VCaP (cell line): Measurements from ENCODE around the gene ZNF415.
"Not testable (repeated sequence)": the region's sequence is repeated elsewhere in the genome, so short reads cannot be mapped to it uniquely, and the experiment has no call there.

Source experiments
- H3K27ac ChIP-seq: fragments of 450-650 bp; 2 replicates; pipeline ENCODE4 v1.5.1; 2017
- TF ChIP-seq, protein P1 (sequence below): fragments of 450-650 bp; conservative IDR thresholded peaks from 2 replicates; pipeline ENCODE4 v1.5.1; 2017; ENCODE audit warnings: mild to moderate bottlenecking, moderate library complexity

The ZNF415 gene

GRCh38 chr19:53131085-53131590 is 1.6 kb downstream of the ZNF415 start:
- H3K27ac ChIP-seq = no peak overlapping the region
- TF ChIP-seq, protein P1, sequence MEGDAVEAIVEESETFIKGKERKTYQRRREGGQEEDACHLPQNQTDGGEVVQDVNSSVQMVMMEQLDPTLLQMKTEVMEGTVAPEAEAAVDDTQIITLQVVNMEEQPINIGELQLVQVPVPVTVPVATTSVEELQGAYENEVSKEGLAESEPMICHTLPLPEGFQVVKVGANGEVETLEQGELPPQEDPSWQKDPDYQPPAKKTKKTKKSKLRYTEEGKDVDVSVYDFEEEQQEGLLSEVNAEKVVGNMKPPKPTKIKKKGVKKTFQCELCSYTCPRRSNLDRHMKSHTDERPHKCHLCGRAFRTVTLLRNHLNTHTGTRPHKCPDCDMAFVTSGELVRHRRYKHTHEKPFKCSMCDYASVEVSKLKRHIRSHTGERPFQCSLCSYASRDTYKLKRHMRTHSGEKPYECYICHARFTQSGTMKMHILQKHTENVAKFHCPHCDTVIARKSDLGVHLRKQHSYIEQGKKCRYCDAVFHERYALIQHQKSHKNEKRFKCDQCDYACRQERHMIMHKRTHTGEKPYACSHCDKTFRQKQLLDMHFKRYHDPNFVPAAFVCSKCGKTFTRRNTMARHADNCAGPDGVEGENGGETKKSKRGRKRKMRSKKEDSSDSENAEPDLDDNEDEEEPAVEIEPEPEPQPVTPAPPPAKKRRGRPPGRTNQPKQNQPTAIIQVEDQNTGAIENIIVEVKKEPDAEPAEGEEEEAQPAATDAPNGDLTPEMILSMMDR = no peak

DNA sequence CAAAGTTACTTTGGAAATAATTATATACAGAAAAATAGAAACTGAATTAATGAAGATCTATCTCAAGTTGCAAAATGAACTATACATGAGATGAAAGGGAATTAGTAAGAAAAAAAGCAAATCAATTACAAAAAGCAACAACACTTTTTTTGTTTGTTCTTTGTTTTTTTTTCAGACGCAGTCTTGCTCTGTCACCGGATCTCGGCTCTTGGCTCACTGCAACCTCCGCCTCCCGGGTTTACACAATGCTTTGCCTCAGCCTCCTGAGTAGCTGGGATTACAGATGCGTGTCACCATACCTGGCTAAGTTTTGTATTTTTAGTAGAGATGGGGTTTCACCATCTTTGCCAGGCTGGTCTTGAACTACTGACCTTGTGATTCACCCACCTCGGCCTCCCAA is 2.2 kb downstream of the ZNF415 start:
- TF ChIP-seq, protein P1 = no peak
- no peak overlapping the region for H3K27ac ChIP-seq

GRCh38 chr19:53126733-53127526 is 5.8 kb downstream of the ZNF415 start:
- not testable (repeated sequence) for H3K27ac ChIP-seq

DNA sequence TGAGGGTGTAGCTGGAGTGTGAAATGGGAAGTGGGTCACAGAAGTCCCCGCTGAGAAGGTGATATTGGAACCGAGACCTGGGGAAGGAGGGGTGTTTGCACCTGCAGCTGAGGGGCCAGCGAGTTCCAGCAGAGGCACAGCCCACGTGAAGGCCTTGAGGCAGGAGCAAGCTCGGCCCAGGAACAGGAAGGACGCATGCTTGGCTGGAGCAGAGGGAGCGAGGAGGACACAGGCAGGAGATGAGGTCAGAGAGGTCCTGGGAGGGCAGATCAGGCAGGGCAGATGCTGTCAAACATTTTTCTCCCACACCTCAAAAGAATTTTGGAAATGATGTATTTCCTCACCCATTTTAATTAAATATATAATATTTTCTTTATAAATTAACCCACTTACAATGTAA is 9.3 kb downstream of the ZNF415 start:
- H3K27ac ChIP-seq = no peak overlapping the region
- TF ChIP-seq, protein P1 = no peak

GRCh38 chr19:53112286-53112685 is 20.4 kb downstream of the ZNF415 start:
- H3K27ac ChIP-seq = no peak overlapping the region
- TF ChIP-seq, protein P1 = no peak

DNA sequence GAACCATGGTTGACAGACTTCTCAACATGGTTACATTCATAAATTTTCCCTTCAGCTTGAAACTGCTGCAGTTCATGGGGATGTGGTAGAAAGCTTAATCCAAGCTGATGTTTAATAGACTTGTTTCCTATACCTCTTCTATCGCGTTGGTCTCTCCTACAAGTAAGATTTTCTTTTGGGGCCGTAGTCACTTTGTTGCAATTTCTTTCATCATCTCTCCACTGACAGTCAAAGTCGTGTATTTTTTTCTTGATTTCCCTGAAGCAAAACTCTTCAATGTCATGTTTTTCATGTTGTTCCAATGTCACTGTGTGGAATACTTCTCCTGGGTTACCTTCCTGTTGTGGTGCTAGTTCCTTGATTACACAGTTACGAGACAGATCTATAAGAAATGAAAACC is 23.2 kb downstream of the ZNF415 start:
- TF ChIP-seq, protein P1 = no peak
- no peak overlapping the region for H3K27ac ChIP-seq

DNA sequence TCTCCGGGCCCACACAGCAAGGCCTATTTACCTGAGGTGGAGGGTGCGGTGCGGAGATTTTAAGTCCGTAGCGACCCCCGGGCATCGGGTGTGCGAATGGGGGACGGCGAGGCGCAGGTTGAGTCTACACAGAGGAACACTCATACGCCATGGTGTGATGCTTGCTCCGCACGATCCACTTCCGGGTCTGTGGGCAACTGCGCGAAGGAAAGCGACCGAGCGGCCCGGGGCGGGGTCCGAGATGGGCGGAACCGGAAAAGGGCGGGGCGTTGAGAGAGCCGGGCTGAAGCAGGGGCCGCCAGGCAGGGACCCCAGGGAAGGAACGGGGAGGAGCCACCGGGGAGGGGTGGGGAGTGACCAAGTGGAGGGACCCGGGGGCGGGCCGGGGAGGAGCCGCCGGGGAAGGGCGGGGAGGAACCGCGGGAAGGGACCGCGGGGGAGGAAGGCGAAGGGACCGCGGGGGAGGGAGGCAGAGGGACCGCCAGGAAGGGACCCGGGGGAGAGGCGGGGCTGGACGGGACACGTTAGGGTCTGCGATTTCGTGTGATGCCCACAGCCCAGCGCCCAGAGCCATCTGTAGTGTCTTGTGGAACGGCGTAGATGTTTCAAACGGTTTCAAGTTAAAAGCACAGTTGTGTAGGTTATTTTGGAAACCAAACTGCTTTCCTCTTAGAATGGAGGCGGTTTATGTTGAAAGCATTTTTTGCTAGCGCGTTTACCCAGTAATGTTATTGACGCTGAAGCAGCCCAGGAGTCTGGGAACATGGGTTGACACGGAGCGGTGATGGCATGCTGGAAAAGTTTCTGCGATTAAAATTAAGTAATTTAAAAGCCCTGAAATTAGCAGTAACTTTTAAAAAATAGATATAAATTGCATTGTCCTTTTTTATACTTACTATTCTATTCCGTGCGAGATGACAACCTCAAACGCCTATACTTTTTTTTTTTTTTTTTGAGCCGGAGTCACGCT is 29.2 kb downstream of the ZNF415 start, which contains the start of gene ZNF160:
ZNF160 (minus strand) TSS at position 189 of the 970 bp plus-strand sequence. CDS start 17,146 bp downstream, outside the sequence.
- TF ChIP-seq, protein P1 = no peak
- H3K27ac ChIP-seq = peak within 1 kb of the TSS; percentile 92
